Activated T-cell treated with anti-CD3 and anti-CD28 coated beads, Interleukin-2, amount 50 U/mL, for 4 hours (primary cell): ENCODE data around the gene CCDC192. TPM values are rescaled to one million over a fixed set of nuclear protein-coding genes. Genes with fewer than 3 reads are reported as not detected.

ENCODE experiments used
- ATAC-seq, 2 donors: fragments of 200-7000 bp; cut with Tn5 transposase; one replicate each; pipeline ENCODE4 v1.10.0; 2021
- DNase-seq: peaks from one replicate; pipeline ENCODE4 v3.0.0-alpha.2; 2020
- H3K27me3 Mint-ChIP-seq: one replicate; pipeline ENCODE4 v1.8.0; 2021; ENCODE audit warnings: low read depth, mixed read lengths
- H3K36me3 Mint-ChIP-seq: one replicate; pipeline ENCODE4 v1.8.0; 2022; ENCODE audit warnings: mixed read lengths; ENCODE audit not compliant: insufficient read depth
- H3K4me1 Mint-ChIP-seq: one replicate; pipeline ENCODE4 v1.8.0; 2021; ENCODE audit warnings: low read depth, mixed read lengths
- H3K4me3 Mint-ChIP-seq: one replicate; pipeline ENCODE4 v1.8.0; 2021; ENCODE audit warnings: mild to moderate bottlenecking, moderate library complexity, mixed read lengths
- H3K9me3 Mint-ChIP-seq: one replicate; pipeline ENCODE4 v1.8.0; 2021; ENCODE audit warnings: mixed read lengths
- total RNA-seq, 3 donors: library from RNA; stranded (reverse); gene quantifications; one replicate each; pipeline ENCODE4 v1.2.1, GENCODE V29; 2021

CCDC192 gene
- total RNA-seq, 3 donors from 2014 or later = not detected

- Mint-ChIP-seq H3K36me3 (no peaks in the 10 kb centered on the region), H3K4me1 (no peaks in the 10 kb centered on the region), H3K27me3 (peaks cover 3% of the 10 kb centered on the region), H3K9me3 (no peaks in the 10 kb centered on the region), H3K4me3 (no peak overlapping the region)
- ATAC-seq (no peak), DNase-seq (no peak)
These were observed 118.7 kb downstream of the CCDC192 start for GRCh38 chr5:127821896-127822295.

DNA sequence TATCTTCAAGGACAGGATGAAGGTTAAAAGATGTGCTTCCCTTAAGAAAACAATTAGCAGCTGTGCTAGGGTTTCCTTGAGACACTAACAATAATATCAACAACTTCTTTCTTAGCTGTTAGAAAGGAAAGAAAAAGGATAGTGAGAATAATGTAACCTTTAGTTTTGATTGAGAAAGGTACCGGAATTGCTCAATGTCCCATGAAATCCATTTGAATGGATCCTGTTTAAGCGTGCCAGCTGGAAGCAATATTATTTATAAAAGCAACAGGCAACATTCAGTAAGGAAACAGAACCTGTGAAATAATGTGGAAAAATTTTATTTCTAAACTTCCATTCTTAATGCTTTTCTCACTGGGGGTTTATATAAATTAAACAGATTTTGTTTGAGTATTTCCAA is 120.9 kb downstream of the CCDC192 start:
- DNase-seq (no peak), ATAC-seq (no peak)
- no peaks in the 10 kb centered on the region for H3K4me1 Mint-ChIP-seq
- H3K9me3 Mint-ChIP-seq = no peaks in the 10 kb centered on the region
- no peaks in the 10 kb centered on the region for H3K36me3 Mint-ChIP-seq
- H3K27me3 Mint-ChIP-seq = peaks cover 5% of the 10 kb centered on the region
- no peak overlapping the region for H3K4me3 Mint-ChIP-seq

DNA sequence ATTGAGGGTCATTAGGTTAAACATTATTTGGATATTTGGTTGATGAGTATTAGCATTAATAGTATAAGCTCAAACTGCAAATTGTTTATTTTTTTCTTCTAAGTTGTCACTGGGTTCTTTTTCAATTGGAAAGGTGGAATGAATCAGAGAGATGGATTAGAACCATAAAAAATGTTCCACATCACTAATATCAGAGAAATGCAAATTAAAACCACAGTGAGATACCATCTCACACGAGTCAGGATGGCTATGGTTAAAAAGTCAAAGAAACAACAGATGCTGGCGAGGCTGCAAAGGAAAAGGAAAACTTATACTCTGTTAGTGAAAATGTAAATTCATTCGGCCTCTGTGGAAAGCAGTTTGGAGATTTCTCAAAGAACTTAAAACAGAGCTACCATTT is 122.8 kb downstream of the CCDC192 start:
- Mint-ChIP-seq H3K36me3 (no peaks in the 10 kb centered on the region), H3K27me3 (peaks cover 5% of the 10 kb centered on the region), H3K4me1 (no peaks in the 10 kb centered on the region), H3K9me3 (no peaks in the 10 kb centered on the region), H3K4me3 (no peak overlapping the region)
- no peak for DNase-seq
- ATAC-seq = no peak

GRCh38 chr5:127827451-127827850 is 124.3 kb downstream of the CCDC192 start:
- no peak overlapping the region for H3K4me3 Mint-ChIP-seq
- H3K9me3 Mint-ChIP-seq = no peaks in the 10 kb centered on the region

GRCh38 chr5:127830157-127830556 is 127.0 kb downstream of the CCDC192 start:
- Mint-ChIP-seq H3K36me3 (no peaks in the 10 kb centered on the region), H3K4me3 (no peak overlapping the region)

More at GRCh38 chr5:127827451-127827850, 124.3 kb downstream of the CCDC192 start:
- ATAC-seq (no peak), DNase-seq (no peak)
- Mint-ChIP-seq H3K4me1 (no peaks in the 10 kb centered on the region), H3K36me3 (no peaks in the 10 kb centered on the region), H3K27me3 (peaks cover 8% of the 10 kb centered on the region)

GRCh38 chr5:127830829-127831598 is 127.8 kb downstream of the CCDC192 start:
- Mint-ChIP-seq H3K4me1 (no peaks in the 10 kb centered on the region), H3K27me3 (peaks cover 8% of the 10 kb centered on the region), H3K9me3 (no peaks in the 10 kb centered on the region), H3K4me3 (no peak overlapping the region), H3K36me3 (no peaks in the 10 kb centered on the region)
- DNase-seq (no peak), ATAC-seq (no peak)

More at GRCh38 chr5:127830157-127830556, 127.0 kb downstream of the CCDC192 start:
- Mint-ChIP-seq H3K9me3 (no peaks in the 10 kb centered on the region), H3K27me3 (peaks cover 8% of the 10 kb centered on the region), H3K4me1 (no peaks in the 10 kb centered on the region)
- DNase-seq (no peak), ATAC-seq (no peak)

DNA sequence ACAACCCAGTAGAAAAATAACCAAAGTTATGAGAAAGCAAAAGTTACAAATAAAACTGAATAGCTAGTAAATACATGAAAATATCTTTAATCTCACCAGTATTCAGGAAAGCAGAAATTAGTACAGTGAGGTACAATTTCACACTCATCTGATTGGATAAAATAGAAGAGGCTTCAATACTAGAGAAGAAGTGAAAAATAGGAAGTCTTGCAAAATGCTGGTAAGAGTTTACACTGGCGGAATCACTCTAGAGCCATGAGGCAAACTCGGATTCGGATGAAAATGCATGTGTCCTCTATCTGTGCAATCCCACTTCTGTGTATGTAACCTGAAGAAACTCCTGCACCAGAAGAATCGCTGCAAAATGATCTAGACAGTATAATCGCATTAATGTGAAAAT is 128.9 kb downstream of the CCDC192 start:
- Mint-ChIP-seq H3K9me3 (no peaks in the 10 kb centered on the region), H3K4me3 (no peak overlapping the region), H3K36me3 (no peaks in the 10 kb centered on the region), H3K27me3 (peaks cover 8% of the 10 kb centered on the region), H3K4me1 (no peaks in the 10 kb centered on the region)
- ATAC-seq (no peak), DNase-seq (no peak)

DNA sequence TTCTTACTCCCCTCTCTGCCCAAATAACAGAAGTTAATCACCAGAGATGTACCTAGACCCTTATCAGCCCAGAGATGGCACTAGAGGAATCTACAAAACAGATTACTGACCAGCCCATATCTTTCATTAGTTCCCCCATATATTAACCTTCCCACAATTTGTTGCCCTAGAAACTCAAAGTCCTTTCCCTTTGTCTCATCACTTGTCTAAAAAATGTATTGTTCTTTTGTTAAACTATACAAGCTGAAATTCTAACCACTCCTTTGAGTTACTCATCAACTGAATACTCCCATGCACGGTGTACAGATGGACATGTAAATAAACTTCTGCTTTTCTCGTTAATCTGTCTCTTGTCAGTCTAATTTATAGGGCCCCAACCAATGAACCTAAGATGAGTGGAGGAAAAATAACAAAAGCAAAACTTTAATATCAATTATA is 130.9 kb downstream of the CCDC192 start:
- H3K4me3 Mint-ChIP-seq = no peak overlapping the region
- peaks cover 3% of the 10 kb centered on the region for H3K27me3 Mint-ChIP-seq
- no peak for DNase-seq
- no peaks in the 10 kb centered on the region for H3K9me3 Mint-ChIP-seq
- H3K36me3 Mint-ChIP-seq = no peaks in the 10 kb centered on the region
- H3K4me1 Mint-ChIP-seq = no peaks in the 10 kb centered on the region
- ATAC-seq = no peak

- no peaks in the 10 kb centered on the region for H3K9me3 Mint-ChIP-seq
- DNase-seq (no peak), ATAC-seq (no peak)
- no peaks in the 10 kb centered on the region for H3K36me3 Mint-ChIP-seq
- no peak overlapping the region for H3K4me3 Mint-ChIP-seq
- no peaks in the 10 kb centered on the region for H3K4me1 Mint-ChIP-seq
- H3K27me3 Mint-ChIP-seq = peaks cover 3% of the 10 kb centered on the region
These were observed 131.4 kb downstream of the CCDC192 start for GRCh38 chr5:127834554-127834953.

- Mint-ChIP-seq H3K9me3 (no peaks in the 10 kb centered on the region), H3K4me3 (no peak overlapping the region), H3K36me3 (no peaks in the 10 kb centered on the region), H3K27me3 (no peaks in the 10 kb centered on the region), H3K4me1 (no peaks in the 10 kb centered on the region)
- no peak for ATAC-seq
- no peak for DNase-seq
These were observed 135.5 kb downstream of the CCDC192 start for GRCh38 chr5:127838661-127839060.

- DNase-seq (no peak), ATAC-seq (no peak)
- H3K4me1 Mint-ChIP-seq = no peaks in the 10 kb centered on the region
- H3K9me3 Mint-ChIP-seq = no peaks in the 10 kb centered on the region
- H3K27me3 Mint-ChIP-seq = no peaks in the 10 kb centered on the region
- H3K4me3 Mint-ChIP-seq = no peak overlapping the region
- no peaks in the 10 kb centered on the region for H3K36me3 Mint-ChIP-seq
These were observed 135.9 kb downstream of the CCDC192 start for GRCh38 chr5:127839072-127839471.

- Mint-ChIP-seq H3K4me3 (no peak overlapping the region), H3K36me3 (no peaks in the 10 kb centered on the region), H3K4me1 (no peaks in the 10 kb centered on the region), H3K27me3 (no peaks in the 10 kb centered on the region), H3K9me3 (no peaks in the 10 kb centered on the region)
- DNase-seq (no peak), ATAC-seq (no peak)
These were observed 136.5 kb downstream of the CCDC192 start for GRCh38 chr5:127839496-127840197.

DNA sequence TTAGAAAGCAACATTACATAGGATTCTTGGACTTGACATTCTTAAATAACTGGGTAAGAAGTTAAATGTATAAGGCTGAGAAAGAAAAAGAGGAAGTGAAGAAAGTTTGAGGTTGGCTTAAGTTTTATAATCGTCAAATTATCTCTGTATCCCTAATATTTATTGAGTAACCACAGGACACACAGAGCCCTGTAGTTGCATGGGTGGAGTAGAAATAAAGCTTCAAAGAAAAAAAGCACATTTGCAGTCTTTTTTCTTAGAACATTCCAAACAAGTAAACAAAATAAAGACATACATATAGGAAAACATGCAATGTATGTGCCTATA is 137.0 kb downstream of the CCDC192 start:
- H3K4me1 Mint-ChIP-seq = no peaks in the 10 kb centered on the region
- H3K4me3 Mint-ChIP-seq = no peak overlapping the region
- H3K27me3 Mint-ChIP-seq = no peaks in the 10 kb centered on the region
- ATAC-seq = no peak
- no peak for DNase-seq
- no peaks in the 10 kb centered on the region for H3K9me3 Mint-ChIP-seq
- H3K36me3 Mint-ChIP-seq = no peaks in the 10 kb centered on the region

DNA sequence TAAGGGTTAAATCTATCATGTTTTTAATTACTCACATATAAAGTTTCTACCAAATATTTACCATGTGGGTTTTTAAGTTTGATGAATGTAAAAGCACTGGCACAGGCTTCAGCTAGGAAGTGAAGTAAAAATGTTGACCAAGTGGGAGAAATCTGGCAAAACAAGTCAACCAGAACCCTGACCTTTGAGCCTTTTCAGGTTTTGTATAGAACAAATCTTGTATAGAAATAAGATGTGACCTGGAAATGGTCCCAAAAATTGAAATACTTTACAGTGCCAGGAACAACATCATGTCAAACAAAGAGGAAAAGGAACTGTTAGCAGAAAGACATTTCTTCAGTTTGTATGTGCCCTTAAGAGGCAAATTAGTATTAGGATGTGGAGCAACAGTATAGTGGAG is 137.6 kb downstream of the CCDC192 start:
- no peaks in the 10 kb centered on the region for H3K9me3 Mint-ChIP-seq
- no peak overlapping the region for H3K4me3 Mint-ChIP-seq
- H3K4me1 Mint-ChIP-seq = no peaks in the 10 kb centered on the region
- no peaks in the 10 kb centered on the region for H3K36me3 Mint-ChIP-seq
- ATAC-seq (no peak), DNase-seq (no peak)
- no peaks in the 10 kb centered on the region for H3K27me3 Mint-ChIP-seq

DNA sequence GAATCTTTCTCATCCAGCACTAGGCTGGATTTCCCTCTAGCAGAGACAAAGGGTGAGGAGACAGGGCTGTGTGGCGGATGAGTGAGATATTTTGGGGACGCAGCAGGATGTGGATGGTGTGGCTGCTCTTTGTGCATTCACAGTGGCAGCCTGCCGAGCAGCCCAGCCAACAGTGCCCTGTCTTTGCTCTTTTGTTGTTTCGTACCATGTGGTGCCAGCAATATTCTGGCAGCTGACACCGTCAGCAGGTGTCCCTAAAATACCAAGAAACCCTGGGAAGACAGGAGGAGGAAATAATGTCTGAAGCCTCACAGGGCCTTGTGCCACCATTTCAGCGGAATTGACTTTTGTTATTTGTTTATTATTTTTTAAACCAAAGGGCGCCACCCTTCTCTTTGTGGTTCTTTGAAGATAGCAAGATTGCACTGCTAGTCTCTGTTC is 141.4 kb downstream of the CCDC192 start:
- Mint-ChIP-seq H3K36me3 (no peaks in the 10 kb centered on the region), H3K4me1 (no peaks in the 10 kb centered on the region), H3K9me3 (no peaks in the 10 kb centered on the region), H3K4me3 (no peak overlapping the region), H3K27me3 (no peaks in the 10 kb centered on the region)
- ATAC-seq = no peak
- DNase-seq = no peak
